GM18505 (cell line): ENCODE results near the gene DCTN2.
"Not testable (repeated sequence)": the region's sequence is repeated elsewhere in the genome, so short reads cannot be mapped to it uniquely, and the experiment has no call there.

Source experiments
- ATAC-seq: cut with Tn5 transposase; IDR thresholded peaks from one replicate; pipeline ENCODE4 v1.9.1; 2021; ENCODE audit not compliant: unreplicated experiment
- POLR2A ChIP-seq: IDR thresholded peaks from 4 replicates; pipeline ENCODE4 v1.6.1; 2011; ENCODE audit warnings: borderline replicate concordance; ENCODE audit not compliant: insufficient read depth, insufficient read length; ENCODE audit errors: extremely low read depth

Gene DCTN2

DNA sequence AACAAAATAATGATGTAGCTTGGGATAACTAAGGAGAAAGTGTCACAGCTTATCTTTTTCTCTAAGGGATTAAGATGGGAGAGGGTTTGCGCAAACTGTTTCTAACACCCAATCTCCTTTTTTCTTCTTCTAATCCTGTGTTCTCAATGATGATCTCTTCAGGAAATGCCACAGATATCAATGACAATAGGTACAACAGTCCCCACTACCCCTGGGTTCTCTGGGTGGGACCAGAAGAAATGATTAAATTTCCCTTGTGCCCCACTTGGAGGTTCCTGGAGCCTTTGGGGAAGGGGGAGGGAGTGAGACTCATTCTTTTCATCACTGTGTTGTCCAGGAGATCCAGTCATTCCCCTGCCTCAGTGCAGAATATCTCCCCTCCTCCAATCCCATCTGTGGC lies 35.4 kb upstream of the DCTN2 start:
- TF ChIP-seq POLR2A = no peak
- ATAC-seq = no peak

DNA sequence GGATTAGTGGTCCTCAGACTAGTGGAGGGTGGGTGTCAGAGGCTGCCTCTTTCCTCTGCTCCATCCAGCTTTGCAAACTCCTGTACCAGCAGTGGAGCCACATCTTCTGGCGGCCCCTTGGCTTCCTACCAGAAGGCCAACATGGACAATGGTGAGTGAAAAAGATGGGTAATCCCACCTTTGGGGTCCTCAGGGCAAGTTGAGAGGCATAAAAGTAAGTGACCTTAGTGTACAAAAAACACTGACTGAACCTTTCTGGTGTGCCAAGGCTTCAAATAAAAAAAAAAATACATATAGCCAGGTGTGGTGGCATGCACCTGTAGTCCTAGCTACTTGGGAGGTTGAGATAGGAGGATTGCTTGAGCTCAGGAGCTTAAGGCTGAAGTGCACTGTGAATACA lies 34.8 kb upstream of the DCTN2 start:
- ATAC-seq = no peak

DNA sequence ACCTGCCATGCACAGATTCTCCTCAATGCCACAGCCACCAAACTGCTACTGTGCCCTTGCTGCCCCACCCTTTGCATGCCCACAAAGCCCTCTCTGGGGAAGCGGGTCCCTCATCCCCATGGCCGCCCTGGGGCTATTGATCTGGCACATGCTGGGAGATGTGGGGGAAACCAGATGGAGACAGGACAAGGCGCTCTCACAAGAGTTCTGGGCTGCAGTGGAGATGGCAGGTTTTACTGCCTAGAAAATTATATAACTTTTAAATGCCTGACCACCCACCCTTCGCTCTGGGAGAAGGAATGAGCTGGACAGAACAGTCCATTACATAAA lies 33.4 kb upstream of the DCTN2 start:
- no peak for ATAC-seq
- TF ChIP-seq POLR2A = no peak

More for the DNA sequence above, 34.8 kb upstream of the DCTN2 start:
- no peak for TF ChIP-seq POLR2A

DNA sequence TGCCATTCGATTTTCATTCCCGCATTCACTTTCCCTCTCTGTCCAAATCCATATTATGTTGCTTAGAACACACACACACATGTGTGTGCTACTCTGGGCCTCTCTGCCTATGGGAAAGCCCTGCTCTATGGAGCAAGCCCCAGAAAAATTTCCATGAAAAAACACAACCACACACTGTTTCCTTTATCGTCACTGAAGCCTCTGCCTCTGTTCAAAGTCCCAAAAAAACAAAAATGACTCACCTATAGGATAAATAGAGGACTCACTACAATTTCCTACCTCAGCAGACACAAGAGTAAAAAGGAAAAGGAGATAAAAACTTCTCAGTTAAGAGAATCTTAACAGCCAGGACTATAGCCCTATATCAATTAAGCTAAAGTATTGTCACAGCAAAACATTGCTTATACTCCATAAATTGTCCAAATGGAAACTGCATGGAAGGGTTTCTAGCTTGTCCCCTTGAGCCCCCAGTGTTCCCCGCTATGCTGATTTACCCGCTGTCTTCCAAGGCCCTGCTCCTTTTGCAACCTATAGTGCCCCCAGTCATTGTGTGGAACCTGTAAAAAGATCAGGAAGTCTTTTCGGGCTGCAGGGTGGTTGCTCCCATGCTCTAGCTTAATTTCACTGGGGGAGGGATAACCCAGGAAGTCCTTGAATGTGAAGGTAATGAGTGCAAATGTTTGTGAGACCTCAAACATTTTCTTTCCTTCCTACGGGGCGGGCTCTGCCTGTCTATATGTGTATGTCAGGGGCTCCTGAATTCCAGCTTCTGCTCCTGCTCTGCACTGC lies 32.9 kb upstream of the DCTN2 start:
- no peak for ATAC-seq
- TF ChIP-seq POLR2A = no peak

DNA sequence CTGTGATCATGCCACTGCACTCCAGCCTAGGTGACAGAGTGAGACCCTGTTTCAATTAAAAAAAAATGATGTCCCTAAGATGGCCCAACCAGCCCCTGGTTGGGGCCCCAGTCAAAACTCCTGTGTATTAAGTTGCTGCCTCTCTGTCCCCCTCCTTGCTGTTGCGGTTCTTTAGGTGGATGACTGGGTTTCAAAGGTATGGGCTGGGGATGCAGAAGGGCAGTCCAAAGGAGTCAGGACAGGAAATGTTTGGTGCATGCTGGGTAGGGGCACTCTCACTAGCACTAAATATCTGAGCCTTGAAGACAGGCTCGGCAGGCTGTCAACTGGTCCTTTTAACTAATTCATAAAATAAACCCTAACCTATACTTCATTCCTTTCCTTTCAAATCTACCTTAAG lies 32.0 kb upstream of the DCTN2 start:
- no peak for TF ChIP-seq POLR2A
- ATAC-seq = no peak

DNA sequence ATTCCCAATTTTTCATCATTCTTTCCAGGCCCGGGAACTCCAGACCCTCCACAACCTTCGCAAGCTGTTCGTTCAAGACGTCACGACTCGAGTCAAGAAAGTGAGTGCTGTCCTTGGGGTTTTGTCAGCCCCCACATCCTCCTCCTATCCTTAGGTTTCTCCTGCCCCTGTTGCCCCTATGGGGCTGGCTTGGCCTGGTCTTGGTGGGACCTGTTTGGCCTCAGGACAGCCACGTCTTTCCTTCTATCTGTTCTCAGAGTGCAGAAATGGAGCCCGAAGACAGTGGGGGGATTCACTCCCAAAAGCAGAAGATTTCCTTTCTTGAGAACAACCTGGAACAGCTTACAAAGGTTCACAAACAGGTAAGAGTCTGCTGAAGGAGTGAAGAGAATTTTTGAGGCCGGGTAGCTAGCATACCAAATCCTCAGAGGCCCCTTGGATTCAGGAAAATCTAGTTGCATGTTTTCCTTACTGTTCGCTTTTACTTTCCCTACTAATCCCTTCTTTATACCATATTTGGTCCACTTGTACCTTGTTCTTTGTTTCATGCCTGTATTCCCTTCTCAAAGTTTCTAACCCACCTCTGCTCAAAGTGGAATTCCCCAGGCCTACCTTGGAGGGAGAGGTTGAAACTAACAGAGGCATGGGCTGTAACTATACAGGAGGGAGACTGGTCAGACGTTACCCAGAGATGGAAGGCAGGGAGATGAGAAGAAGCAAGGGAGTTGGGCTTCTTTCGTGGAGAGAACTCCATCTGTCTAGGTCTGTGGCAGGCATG lies 31.2 kb upstream of the DCTN2 start:
- TF ChIP-seq POLR2A = no peak
- no peak for ATAC-seq

- TF ChIP-seq POLR2A = no peak
- no peak for ATAC-seq
Measured at GRCh38 chr12:57576613-57577160, 29.7 kb upstream of the DCTN2 start.

GRCh38 chr12:57575771-57576612 lies 29.0 kb upstream of the DCTN2 start:
- TF ChIP-seq POLR2A = no peak
- ATAC-seq = no peak

GRCh38 chr12:57574795-57575194 lies 27.8 kb upstream of the DCTN2 start:
- TF ChIP-seq POLR2A = no peak
- ATAC-seq = no peak

- no peak for ATAC-seq
- no peak for TF ChIP-seq POLR2A
Measured at GRCh38 chr12:57571926-57572762, 25.2 kb upstream of the DCTN2 start.

GRCh38 chr12:57570438-57570837 lies 23.4 kb upstream of the DCTN2 start:
- not testable (repeated sequence) for ATAC-seq

DNA sequence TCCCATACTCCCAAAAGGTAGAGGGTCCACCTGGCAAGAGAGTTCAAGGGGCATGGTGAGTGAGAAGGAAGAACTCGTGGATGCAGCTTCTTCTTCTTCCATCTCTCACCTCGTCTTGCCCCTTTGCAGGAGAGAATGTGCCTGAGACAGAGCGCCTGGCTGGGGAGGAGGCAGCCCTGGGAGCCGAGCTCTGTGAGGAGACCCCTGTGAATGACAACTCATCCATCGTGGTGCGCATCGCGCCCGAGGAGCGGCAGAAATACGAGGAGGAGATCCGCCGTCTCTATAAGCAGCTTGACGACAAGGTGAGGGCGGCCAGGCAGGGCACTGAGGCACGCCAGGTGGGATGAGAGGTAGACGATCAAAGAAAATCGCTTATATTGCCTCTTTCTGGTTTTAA lies 22.9 kb upstream of the DCTN2 start:
- TF ChIP-seq POLR2A = no peak
- no peak for ATAC-seq

DNA sequence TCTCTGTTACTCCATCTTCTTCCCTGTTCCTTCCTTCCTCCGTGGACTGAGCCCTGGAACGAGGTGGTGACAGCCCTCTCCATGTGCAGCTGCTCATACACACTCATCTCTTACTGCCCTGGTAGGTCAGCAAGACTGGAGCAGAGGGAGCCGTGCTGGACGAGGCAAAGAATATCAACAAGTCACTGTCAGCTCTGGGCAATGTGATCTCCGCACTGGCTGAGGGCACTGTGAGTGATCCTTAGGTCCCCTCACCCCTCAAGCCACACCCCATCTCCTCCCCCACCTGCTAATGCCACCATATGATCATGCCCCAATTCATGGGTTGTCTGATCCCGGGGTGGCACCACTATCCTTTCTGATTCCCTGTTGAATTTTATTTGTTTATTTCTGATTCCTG lies 21.8 kb upstream of the DCTN2 start:
- ATAC-seq = no peak
- TF ChIP-seq POLR2A = no peak

GRCh38 chr12:57564178-57564740 lies 17.3 kb upstream of the DCTN2 start:
- ATAC-seq = no peak
- TF ChIP-seq POLR2A = no peak
